A673 (cell line): ENCODE results near the gene PAX7.

Experiments used
- EZH2 ChIP-seq: fragments of 200-600 bp; sonication (generic); IDR thresholded peaks from 2 replicates; pipeline ENCODE4 v1.6.1; 2017; ENCODE audit warnings: borderline replicate concordance, low read depth, mild to moderate bottlenecking, mixed read lengths, antibody characterized with exemption, low read length; ENCODE audit not compliant: poor library complexity, severe bottlenecking
- TF ChIP-seq, protein P1 (sequence below): fragments of 300-800, 200-600 bp; sonication (generic); conservative IDR thresholded peaks from 2 replicates; pipeline ENCODE4 v1.5.1; 2017; ENCODE audit warnings: low read depth, mild to moderate bottlenecking, antibody characterized with exemption, low read length, moderate library complexity, mixed read lengths

DNA sequence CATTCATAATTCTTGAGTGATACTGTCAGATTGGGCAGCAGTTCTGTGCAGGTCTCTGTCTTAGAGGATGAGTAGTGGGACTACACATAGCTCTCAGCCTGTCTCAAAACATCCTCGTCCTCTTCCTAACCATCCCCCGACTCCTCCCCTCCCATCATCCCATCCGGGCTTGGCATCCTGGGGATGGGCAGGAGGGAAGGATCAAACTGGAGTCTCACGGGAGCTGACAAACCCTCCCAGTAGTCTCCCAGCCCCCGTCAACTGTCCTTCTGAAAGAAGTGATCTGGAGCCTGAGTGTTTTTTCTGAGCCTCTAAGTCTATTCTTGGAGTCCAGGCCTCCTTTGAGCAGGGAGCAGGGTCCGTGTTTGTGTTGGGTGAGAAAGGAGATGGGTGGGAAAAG, 102.0 kb downstream of the PAX7 start:
- TF ChIP-seq, protein P1, sequence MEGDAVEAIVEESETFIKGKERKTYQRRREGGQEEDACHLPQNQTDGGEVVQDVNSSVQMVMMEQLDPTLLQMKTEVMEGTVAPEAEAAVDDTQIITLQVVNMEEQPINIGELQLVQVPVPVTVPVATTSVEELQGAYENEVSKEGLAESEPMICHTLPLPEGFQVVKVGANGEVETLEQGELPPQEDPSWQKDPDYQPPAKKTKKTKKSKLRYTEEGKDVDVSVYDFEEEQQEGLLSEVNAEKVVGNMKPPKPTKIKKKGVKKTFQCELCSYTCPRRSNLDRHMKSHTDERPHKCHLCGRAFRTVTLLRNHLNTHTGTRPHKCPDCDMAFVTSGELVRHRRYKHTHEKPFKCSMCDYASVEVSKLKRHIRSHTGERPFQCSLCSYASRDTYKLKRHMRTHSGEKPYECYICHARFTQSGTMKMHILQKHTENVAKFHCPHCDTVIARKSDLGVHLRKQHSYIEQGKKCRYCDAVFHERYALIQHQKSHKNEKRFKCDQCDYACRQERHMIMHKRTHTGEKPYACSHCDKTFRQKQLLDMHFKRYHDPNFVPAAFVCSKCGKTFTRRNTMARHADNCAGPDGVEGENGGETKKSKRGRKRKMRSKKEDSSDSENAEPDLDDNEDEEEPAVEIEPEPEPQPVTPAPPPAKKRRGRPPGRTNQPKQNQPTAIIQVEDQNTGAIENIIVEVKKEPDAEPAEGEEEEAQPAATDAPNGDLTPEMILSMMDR = no peak
- no peak for TF ChIP-seq EZH2
